ENCODE data around the gene ABHD12B.
"Not testable (repeated sequence)": the region's sequence is repeated elsewhere in the genome, so short reads cannot be mapped to it uniquely, and the experiment has no call there.

The ABHD12B gene

DNA sequence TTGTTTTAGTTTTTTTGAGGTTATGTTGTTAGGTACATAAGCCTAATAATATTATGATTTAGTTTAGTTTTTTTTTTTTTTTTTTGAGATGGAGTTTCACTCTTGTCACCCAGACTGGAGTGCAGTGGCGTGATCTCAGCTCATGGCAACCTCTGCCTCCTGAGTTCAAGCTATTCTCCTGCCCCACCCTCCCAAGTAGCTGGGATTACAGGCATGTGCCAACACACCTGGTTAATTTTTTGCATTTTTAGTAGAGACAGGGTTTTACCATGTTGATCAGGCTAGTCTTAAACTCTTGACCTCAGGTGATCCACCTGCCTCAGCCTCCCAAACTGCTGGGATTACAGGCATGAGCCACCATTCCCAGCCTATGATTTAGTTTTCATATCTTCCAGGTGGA lies 25.2 kb downstream of the ABHD12B start:
- DNase-seq (ENCODE audit: low spot score), result not testable (repeated sequence)

DNA sequence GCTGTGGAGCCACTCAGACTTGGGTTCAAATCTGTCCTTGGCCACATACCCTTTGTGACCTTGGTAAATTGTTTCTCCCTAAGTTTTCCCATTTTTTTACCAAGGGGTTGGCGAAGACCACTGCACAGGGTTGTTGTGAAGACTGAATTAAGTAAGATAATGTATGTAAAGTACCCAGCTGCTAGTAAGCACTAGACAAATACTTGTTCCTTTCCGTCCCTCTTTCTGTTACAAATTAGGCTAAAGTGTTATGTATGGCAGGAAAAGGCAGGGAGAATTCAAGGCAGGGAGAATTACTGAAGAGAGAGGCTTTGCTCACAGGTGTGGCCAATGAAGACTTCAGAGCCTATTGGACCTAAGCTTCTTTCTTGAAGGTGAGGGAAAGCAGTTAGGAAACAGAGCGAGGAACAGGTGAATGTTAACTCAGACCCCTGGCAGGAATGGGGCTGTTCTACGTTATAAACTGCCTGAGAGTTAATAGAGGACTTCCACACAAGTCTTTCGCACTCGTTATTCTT lies 25.9 kb downstream of the ABHD12B start:
- DNase-seq (ENCODE audit: low spot score), result no peak

DNA sequence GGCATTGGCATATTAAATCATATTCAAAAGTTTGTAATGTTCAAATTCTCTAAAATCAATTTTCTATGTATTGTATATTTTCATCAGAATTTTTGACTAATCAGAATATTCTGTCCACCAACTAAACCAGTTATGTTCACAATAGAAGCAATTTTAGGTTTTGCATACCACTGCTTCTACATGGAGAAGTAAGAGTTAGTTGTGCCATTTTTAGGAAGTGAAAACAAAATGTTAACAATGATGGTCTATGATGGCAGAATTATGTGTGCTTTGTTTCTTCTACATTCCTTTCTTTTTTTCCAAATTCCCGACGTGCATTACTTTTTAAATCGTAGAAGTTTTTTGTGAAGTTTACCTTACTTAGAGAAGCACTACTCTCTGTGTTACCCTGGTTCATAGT lies 29.5 kb downstream of the ABHD12B start:
- peak; percentile 31 for DNase-seq (ENCODE audit: low spot score)

DNA sequence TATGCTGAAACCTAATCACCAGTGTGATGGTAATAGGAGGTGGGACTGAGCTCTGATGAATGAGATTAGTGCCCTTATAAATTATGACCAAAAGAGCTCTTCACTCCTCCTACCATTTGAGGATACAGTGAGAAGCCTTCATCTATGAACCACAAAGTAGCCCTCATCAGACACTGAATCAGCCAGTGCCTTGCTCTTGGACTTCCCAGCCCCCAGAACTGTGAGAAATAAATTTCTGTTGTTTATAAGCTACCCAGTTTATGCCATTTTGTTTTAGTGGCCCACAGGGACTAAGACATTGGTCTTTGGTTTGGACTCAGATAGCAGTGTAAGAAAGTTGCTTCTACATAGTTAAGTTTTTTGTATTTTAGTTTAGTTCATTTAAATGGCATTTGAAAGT lies 32.9 kb downstream of the ABHD12B start:
- no peak for DNase-seq (ENCODE audit: low spot score)

DNA sequence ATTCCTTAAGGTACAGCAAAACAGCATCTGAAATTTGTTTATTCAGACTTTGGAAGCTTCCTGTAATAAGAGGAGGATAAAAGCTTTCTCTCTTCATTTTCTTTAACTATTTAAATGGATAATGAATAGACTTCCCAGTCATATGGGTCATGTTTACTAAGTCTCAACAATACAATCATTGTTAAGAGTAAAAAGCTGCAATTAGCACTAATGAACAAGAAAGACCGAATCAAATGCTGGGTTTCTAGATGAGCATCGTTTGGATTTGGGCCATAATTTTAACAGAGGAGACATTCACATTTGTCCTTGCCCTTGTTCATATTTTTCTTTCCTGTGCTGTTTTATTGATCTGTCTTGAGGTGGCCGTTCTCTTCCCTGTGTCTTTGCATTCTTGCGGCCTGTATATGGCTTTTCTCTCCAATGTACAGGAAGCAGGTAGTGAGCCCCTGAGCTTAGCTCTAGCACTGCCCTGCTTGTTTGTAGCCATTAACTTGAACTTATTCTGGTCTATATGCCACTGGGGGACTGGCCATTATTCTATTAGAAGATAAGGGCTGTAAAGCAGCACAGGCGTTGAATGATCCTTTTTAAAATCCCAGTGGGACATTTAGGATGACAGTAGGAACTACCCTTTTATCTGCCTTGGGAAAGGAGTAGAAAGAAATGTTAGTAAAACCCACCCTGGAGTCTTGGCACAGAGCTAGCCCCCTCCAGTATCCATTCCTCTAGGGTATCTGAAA lies 34.6 kb downstream of the ABHD12B start:
- DNase-seq (ENCODE audit: low spot score), result no peak

DNA sequence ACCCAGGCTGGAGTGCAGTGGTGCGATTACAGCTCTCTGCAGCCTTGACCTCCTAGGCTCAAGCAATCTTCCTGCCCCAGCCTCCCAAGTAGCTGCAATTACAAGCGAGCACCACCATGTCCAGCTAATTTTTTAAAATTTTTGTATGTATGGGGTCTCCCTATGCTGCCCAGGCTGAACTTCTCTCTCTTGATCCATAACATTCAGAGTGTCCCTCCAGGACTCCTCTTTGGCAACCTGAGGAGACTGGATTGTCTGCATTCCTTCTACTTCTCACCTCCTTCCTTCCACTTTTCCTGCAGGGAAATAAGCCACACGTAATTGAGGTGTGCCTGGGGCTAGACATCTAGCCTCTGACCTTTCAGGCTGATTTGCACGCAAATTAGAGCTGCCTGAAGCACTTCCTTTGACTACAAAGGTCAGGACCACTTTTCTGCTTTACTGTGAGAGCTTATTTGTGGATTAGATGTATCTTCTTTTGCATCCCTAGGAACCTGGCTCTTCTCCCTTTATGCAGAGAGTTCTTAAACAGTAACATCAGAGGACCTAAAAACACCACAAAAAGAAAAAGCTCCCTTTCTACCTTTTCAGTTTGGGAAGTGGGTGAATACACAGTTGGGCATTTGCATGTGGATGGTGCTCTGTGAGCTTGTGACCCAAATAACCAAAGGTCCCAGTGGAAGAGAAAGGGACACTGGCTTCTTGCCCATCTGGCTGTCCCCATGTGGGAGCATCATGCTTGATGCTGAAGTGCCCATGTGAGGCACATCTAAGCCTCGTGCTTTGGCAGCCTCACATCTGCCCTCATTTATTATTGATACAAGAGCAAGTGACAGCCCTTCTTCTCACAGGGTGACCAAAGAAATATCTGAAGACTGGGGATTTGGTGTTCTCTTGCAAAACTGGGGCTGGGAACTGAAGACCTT lies 38.9 kb downstream of the ABHD12B start:
- DNase-seq (ENCODE audit: low spot score), result no peak

DNA sequence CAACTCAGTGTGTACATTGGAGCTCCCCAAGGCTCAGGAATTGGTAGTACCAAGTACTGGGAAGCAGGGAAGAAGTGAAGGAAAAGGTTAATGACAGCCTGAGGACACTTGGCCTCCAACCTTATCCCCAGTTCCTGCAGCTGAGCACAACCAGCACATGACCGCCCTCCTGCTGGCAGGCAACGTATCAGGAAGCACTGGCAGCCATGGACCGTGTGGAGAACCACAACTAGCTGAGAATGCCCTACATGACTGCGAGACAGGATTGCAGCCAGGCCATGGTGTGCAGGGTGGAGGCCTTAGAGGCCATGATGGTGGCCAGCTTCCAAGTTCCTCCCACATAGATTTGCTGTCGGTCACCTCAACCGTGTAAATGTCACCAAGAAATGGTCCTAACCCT lies 45.6 kb downstream of the ABHD12B start:
- no peak for DNase-seq (ENCODE audit: low spot score)

DNA sequence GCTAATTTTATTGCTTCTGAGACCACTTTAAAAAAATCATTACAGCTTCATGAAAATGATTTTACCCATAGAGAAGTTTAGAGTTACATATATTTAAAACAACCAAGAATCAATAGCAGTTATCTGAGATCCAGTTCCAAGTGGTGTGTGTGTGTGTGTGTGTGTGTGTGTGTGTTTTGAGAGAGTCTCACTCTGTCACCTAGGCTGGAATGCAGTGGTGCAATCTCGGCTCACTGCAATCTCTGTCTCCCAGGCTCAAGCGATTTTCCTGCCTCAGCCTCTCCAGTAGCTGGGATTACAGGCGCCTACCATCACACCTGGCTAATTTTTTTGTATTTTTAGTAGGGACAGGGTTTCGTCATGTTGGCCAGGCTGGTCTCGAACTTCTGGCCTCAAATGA lies 47.7 kb downstream of the ABHD12B start:
- DNase-seq (ENCODE audit: low spot score), result not testable (repeated sequence)

DNA sequence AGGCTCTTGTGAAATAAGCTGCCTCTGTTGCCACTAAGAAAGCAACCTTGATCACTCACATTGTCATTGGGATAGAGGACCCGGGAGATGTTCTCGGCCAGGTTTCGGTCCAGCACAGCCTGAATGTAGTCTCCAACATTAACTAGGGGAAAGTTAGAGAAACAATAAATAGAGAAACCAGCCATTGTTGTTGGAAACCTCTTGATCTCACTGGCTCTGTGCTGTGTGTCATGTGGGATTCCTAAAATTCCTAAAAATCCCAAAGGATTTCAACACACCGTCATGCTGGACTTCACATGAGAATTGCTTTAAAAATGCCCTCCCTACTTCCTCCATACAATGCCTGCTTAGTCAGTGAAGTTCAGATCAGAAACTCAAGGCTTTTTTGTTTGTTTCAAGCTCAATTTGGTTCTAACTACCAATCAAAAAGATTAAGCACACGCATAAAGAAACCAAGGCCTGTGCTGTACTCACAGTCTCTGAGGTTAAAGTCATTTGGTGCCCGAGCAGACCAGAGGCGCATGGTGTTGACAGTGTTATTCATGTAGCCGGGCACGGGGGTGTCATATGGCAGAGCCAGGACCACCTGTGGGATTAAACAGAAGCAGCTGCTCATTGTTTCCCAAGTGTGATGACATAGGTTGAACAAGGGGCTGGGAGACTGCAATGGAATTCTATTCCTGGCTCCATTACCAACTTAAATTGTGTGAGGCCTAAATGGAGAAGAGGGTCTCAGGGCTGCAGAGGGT lies 48.8 kb downstream of the ABHD12B start:
- no peak for DNase-seq (ENCODE audit: low spot score)

DNA sequence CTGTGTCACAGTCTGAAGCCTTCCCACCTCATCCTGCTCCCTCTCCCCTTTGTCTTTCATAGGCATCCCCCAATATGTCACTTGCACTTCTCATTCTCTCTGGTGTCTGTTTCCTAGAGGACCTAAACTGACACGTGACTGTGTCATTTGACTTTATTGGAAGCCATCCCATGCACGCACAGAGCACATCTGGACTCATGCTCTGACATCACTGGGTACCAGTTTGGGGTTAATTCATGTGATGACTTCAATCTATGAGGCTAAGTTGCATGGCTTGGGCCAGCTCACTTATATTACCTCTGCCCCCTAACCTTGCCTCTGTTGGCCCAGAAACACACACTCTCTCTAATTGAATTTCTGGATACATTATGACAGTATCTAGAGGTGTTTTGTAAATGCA lies 51.0 kb downstream of the ABHD12B start:
- DNase-seq (ENCODE audit: low spot score), result no peak

DNA sequence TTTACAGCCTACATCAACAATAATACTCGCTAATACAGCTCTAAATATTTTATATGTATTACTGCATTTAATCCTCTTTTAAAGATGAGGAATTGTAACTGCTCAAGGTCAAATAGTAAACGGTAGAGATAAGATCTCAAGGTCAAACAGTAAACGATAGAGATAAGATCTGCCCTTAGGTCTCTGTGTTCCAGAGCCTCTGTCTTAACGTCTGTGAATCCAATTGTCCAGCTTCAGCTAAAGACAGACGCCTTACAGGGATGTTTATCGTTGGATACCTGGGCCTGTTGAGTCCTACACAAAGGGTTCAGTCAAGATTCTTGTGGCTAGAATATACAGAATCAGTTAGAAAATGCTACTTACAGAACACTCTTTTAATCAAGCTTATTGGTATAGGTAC lies 52.4 kb downstream of the ABHD12B start:
- no peak for DNase-seq (ENCODE audit: low spot score)

DNA sequence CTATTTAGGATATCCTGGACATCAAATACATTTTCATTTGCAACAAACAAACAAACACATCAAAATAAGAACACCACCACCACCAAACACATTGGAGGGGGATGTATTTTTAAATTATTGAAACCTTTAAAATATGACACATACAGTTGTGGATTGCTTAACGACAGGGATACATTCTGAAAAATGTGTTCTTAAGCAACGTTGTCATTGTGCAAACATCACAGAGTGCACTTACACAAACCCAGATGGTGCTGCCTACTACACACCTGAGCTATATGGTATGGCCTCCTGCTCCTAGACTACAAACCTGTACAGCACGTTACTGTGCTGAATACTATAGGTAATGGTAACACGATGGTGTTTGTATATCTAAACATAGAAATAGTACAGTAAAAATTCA lies 53.0 kb downstream of the ABHD12B start:
- DNase-seq (ENCODE audit: low spot score), result no peak

DNA sequence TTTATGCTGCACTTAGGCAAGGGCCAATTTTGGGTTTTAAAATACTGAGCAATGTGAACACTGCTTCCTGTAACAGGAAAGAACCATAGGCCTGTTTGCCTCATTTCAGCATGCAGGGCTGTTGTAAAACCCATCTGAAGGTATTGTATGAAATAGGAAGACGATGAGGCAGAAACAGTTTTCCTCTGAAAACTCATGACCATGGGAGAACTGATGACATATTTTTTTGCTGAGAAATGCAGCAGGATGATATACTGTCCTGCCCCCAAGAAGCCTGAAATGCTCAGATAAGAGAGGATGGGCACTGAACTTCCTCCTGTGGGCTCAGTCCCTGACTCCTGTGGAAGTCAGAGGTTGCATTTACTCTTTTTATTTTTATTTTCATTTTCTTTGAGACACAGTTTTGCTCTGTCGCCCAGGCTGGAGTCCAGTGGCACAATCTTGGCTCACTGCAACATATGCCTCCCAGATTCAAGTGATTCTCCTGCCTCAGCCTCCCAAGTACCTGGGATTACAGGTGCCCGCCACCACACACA lies 55.1 kb downstream of the ABHD12B start:
- DNase-seq (ENCODE audit: low spot score), result no peak

DNA sequence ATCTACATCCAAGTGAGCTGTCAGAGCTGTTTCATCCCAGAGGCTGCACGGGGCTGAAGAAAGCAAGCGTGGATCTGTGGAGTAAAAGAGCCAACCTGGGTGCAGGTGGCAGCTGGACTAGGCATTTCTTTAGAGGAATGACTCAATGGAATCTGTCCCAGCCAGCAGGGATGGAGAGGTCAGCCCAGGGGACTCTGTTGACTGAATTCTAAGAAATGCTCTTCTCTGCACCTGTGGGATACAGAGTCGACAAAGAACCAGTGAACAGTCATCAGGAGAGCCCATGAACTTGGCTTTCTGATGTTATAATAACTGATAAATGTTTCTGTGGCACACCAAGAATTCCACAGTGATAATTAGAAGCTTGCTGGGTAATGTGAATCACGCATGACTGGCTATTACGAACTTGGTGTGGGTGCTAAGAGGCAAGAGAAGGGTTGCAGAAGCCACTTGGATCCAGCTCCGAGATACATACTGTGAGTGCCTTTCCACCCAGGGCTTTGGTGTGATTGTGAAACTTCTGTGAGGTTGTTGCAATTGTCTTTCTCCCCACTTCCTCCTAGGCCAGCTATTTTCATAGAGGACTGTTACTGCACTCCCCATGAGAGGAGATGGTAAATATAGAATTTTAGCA lies 56.3 kb downstream of the ABHD12B start:
- no peak for DNase-seq (ENCODE audit: low spot score)

DNA sequence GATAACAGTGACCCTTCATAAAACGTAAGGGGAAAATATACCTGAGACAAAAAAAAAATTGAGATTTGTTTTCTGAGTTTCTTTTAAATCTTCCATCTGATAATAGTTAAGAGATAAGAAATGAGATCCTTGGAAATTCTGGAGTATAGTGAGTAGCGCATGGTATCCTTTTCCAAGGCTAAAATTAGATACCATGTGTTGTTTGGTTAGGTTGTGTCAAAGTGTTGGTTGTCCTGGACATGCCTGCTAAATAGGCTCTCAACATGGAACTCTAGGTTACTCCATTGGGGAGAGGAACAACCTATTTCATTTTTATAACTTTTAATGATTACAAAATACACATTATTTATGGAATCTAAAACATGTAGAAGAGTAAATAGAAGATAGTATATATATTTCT lies 57.7 kb downstream of the ABHD12B start:
- DNase-seq (ENCODE audit: low spot score), result no peak

DNA sequence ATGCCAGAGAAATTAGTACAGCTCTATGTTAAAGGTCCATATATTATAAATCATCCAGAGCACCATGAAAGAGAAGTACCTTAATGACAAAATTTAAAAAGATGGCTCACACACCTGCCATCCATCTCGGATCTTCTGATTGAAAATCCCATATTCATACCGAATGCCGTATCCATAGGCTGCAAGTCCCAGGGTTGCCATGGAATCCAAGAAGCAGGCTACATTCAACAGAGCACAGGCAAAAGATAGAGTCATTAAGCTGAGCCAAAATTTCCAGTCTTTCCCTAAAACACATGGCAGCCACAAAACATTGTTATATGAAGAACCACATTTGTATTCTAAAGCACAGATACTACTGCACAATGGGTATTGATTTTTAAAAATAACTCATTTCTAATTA lies 59.7 kb downstream of the ABHD12B start:
- no peak for DNase-seq (ENCODE audit: low spot score)

DNA sequence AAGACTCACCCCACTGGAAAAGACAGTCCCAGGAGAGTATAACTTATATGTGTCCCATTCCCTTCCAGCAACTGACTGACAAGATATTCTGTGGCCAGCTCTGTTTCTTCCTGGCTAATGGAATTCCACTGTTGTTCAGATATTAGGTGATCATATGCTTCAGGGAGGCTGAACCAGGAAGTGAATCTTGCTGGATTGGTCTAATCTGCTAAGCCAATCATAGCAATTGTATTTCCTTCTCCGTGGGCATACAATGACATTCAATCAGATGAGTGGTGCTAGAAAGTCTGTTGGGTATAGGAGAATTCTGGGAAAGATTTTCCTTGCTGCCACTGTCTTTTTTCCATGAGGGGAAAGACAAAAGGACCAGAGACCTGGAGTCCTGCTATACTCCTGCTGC lies 60.3 kb downstream of the ABHD12B start:
- DNase-seq (ENCODE audit: low spot score), result no peak

DNA sequence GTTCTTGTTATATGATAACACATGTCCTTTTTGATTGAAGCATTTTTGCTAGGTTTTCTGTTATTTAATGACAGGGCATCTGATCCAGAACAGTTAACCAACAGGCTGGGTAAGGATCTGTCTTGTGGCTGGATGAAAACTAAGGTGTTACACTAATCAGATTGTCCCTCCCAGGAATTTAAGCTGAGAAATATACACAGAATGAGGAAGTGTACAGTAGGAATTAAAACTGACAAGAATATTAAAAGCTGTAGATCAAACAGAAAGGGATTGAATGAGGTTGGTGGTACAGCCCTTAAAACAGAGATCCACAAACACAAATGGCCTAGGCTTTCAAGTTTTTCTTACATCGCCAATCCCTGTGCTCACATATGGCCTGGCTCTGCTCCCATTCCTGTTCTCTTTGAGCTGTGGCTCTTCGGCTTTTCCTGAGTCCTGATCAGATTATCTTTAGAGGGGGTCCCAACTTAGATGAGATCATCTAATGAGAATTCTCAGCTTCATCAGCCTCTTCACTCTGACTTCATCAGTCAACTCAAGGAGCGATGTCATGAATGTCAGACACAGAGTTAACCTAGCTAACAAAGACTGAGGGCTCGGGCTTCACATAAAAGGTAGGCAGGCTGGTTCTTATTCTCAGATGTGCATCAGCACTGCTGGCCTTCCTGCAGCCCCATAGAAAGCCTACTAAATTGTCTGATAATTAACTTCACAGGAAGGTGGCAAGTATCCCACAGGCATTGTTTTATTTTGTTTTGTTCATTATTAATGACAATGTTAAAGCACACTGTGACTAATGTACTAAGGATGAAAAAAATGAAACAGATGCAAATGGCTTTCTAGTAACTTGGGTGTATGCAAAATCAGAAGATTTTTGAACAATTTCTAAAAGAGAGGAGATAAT lies 61.0 kb downstream of the ABHD12B start:
- no peak for DNase-seq (ENCODE audit: low spot score)

DNA sequence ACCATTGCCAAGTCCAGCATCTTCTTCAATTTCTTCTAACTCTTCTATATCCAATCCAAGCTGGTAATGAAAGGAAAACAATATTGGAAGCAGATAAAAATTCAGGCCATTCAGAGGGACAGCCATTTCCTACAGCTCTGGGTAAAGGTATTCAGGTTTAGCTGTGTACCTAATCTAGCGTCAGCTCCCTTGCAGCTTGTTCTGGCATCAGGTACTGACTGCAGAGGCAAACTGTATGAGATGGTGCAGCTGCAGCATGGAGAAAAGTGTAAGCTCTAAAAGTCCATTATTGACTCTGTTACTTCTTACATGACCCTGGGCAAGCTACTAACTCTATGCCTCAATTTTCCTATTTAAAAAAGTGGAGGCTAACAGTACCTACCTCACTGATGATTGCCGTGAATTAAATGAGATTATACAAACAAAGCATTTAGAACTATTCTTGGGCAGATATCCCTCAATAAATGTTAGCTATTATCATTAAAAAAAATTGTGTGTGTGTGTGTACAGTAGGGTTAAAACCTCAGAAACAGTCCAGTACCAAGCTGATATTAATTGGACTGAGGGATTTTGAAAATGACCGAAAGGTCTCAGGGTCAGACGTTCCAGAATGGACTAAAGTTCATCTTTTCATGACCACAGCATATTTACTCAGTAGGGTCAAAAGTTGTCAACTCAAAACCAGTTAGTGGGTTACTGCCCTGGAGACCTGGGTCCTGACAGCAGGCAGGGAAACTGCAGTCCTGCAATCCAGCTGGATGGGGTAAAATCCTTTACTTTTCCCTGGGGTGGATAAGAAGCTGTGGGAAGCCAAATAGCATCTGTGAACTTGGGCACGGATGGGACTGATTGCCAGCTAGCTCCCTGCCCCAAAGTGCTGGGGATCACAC lies 63.5 kb downstream of the ABHD12B start:
- no peak for DNase-seq (ENCODE audit: low spot score)

DNA sequence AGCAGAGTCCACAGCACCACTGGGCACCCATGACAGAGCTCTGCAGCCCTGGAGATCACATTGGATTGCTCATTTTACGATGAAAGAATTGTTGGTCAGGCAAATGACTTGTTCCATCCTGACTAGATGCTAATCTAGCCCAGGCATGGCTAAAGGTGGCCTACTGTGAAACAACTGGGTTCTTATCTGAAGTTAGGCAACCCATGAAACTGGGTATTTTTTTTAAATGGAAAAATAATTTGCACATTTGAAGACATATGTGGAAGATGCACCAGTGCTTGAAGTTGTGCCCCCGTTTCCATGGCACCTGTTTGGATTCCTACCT lies 64.1 kb downstream of the ABHD12B start:
- no peak for DNase-seq (ENCODE audit: low spot score)
